A549 (cell line): Measurements from ENCODE around the gene MLLT10.

Experiments
- MAX ChIP-seq: IDR thresholded peaks from 2 replicates; pipeline ENCODE4 v1.6.1; 2012
- POLR2A ChIP-seq: IDR thresholded peaks from 2 replicates; pipeline ENCODE4 v1.6.1; 2012; ENCODE audit warnings: mild to moderate bottlenecking, low read length
- TFCP2L1 ChIP-seq: fragments of 250-450 bp; sonication (Bioruptor Pico); IDR thresholded peaks from 2 replicates; pipeline ENCODE4 v1.5.0; 2021; ENCODE audit warnings: mild to moderate bottlenecking
- TF ChIP-seq, protein P1 (sequence below): IDR thresholded peaks from 2 replicates; pipeline ENCODE4 v1.6.1; 2012
- TF ChIP-seq, protein P2 (sequence below): fragments of 250-450 bp; sonication (Bioruptor Pico); IDR thresholded peaks from 2 replicates; pipeline ENCODE4 v1.5.0; 2021; ENCODE audit warnings: mild to moderate bottlenecking, moderate library complexity, borderline replicate concordance

DNA sequence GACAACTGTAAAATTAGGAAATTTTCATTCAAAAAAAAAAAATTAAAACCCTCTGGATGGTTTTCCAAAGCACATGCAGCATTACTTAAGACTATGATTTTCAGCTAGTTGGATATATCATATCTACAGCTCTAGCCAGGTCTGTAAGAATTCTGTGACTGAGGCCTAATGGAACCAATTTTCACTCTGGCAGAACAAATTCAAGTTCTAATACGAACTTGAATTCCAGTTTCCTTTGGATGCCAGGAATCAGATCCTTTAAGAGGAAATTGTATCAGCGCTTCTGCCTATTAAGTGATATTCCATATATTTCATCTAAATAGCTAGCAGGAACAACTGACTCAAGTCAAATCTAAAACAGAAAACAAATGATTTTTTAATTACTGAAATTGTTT lies 43.3 kb upstream of the MLLT10 start:
- TF ChIP-seq, protein P1, sequence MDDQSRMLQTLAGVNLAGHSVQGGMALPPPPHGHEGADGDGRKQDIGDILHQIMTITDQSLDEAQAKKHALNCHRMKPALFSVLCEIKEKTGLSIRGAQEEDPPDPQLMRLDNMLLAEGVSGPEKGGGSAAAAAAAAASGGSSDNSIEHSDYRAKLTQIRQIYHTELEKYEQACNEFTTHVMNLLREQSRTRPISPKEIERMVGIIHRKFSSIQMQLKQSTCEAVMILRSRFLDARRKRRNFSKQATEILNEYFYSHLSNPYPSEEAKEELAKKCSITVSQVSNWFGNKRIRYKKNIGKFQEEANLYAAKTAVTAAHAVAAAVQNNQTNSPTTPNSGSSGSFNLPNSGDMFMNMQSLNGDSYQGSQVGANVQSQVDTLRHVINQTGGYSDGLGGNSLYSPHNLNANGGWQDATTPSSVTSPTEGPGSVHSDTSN: no peak
- TF ChIP-seq MAX (no peak), TFCP2L1 (no peak), POLR2A (no peak)
- TF ChIP-seq, protein P2, sequence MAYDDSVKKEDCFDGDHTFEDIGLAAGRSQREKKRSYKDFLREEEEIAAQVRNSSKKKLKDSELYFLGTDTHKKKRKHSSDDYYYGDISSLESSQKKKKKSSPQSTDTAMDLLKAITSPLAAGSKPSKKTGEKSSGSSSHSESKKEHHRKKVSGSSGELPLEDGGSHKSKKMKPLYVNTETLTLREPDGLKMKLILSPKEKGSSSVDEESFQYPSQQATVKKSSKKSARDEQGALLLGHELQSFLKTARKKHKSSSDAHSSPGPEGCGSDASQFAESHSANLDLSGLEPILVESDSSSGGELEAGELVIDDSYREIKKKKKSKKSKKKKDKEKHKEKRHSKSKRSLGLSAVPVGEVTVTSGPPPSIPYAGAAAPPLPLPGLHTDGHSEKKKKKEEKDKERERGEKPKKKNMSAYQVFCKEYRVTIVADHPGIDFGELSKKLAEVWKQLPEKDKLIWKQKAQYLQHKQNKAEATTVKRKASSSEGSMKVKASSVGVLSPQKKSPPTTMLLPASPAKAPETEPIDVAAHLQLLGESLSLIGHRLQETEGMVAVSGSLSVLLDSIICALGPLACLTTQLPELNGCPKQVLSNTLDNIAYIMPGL (CRISPR knock-in tag): no peak
